ENCODE measurements around the gene RPS27L. TPM values are rescaled to one million over a fixed set of nuclear protein-coding genes. Genes with fewer than 3 reads are reported as not detected.

Gene RPS27L
- total and polyA plus RNA-seq, 2 experiments from 2014 or later, result 85.9 to 1,011 TPM

- TF ChIP-seq, protein P1, sequence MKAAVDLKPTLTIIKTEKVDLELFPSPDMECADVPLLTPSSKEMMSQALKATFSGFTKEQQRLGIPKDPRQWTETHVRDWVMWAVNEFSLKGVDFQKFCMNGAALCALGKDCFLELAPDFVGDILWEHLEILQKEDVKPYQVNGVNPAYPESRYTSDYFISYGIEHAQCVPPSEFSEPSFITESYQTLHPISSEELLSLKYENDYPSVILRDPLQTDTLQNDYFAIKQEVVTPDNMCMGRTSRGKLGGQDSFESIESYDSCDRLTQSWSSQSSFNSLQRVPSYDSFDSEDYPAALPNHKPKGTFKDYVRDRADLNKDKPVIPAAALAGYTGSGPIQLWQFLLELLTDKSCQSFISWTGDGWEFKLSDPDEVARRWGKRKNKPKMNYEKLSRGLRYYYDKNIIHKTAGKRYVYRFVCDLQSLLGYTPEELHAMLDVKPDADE (IDR thresholded peaks at IDR 0.05), result no peak
- TF ChIP-seq EZH2 (IDR thresholded peaks at IDR 0.05; ENCODE audit: low read depth, unreplicated experiment) (no peak), POLR2AphosphoS5 (IDR thresholded peaks at IDR 0.05; ENCODE audit: low read depth) (no peak), ZNF462 (CRISPR knock-in tag; IDR thresholded peaks at IDR 0.05) (no peak)
Measured at GRCh38 chr15:63192619-63193206, 35.4 kb upstream of the RPS27L start (continued).

GRCh38 chr15:63191895-63192618 is 34.8 kb upstream of the RPS27L start:
- H3K4me1 ChIP-seq (ENCODE audit: insufficient read depth), result peaks cover 71% of the 10 kb centered on the region
- Mint-ChIP-seq H3K9me3 (no peaks in the 10 kb centered on the region), H3K27ac (no peak overlapping the region), H3K27me3 (ENCODE audit: insufficient read depth, low read depth, poor library complexity) (peaks cover 9% of the 10 kb centered on the region), H3K4me3 (no peak overlapping the region), H3K36me3 (ENCODE audit: low read depth) (no peaks in the 10 kb centered on the region), H3K4me1 (peaks cover 59% of the 10 kb centered on the region)
- DNase-seq (ENCODE audit: low spot score), result no peak
- no peak overlapping the region for H3K27ac ChIP-seq (ENCODE audit: low read depth)
- H3K9me2 ChIP-seq (ENCODE audit: insufficient read depth), result no peaks in the 10 kb centered on the region
- H3F3A ChIP-seq (replicated peaks; ENCODE audit: low read depth), result no peaks in the 10 kb centered on the region; the same call in 1 of the 2 replicates
- H3K27me3 ChIP-seq (ENCODE audit: insufficient read depth), result no peaks in the 10 kb centered on the region
- ATAC-seq, result no peak
- H2AFZ ChIP-seq, result no peak overlapping the region
- 0 out of 2 replicates have a peak, but pooled peaks cover 5% of the 10 kb centered on the region for H4K20me1 ChIP-seq (replicated peaks; ENCODE audit: insufficient read depth)
- H3K4me2 ChIP-seq, result no peak overlapping the region
- no peak overlapping the region for H3K4me3 ChIP-seq
- H3K36me3 ChIP-seq (ENCODE audit: insufficient read depth), result no peaks in the 10 kb centered on the region
- peaks cover 72% of the 10 kb centered on the region for H3K79me2 ChIP-seq (replicated peaks; ENCODE audit: insufficient read depth)
- TF ChIP-seq POLR2AphosphoS5 (IDR thresholded peaks at IDR 0.05; ENCODE audit: low read depth) (no peak), CREB1 (CRISPR knock-in tag; IDR thresholded peaks at IDR 0.05; ENCODE audit: low read depth) (no peak), JUNB (IDR thresholded peaks at IDR 0.05; ENCODE audit: unreplicated experiment) (no peak), ZNF462 (CRISPR knock-in tag; IDR thresholded peaks at IDR 0.05) (no peak), EZH2phosphoT487 (IDR thresholded peaks at IDR 0.05; ENCODE audit: unreplicated experiment) (no peak)

All from GM23338 (cell line).